GM18858 (cell line): Measurements from ENCODE around the gene TTC14.
A peak's percentile ranks its signal among the peaks of the same experiment; 100 is the strongest.
"Not testable (repeated sequence)": the region's sequence is repeated elsewhere in the genome, so short reads cannot be mapped to it uniquely, and the experiment has no call there.

Experiments used
- ATAC-seq: cut with Tn5 transposase; IDR thresholded peaks from one replicate; pipeline ENCODE4 v1.9.1; 2021; ENCODE audit not compliant: unreplicated experiment

Gene TTC14, protein sequence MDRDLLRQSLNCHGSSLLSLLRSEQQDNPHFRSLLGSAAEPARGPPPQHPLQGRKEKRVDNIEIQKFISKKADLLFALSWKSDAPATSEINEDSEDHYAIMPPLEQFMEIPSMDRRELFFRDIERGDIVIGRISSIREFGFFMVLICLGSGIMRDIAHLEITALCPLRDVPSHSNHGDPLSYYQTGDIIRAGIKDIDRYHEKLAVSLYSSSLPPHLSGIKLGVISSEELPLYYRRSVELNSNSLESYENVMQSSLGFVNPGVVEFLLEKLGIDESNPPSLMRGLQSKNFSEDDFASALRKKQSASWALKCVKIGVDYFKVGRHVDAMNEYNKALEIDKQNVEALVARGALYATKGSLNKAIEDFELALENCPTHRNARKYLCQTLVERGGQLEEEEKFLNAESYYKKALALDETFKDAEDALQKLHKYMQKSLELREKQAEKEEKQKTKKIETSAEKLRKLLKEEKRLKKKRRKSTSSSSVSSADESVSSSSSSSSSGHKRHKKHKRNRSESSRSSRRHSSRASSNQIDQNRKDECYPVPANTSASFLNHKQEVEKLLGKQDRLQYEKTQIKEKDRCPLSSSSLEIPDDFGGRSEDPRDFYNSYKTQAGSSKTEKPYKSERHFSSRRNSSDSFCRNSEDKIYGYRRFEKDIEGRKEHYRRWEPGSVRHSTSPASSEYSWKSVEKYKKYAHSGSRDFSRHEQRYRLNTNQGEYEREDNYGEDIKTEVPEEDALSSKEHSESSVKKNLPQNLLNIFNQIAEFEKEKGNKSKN

DNA sequence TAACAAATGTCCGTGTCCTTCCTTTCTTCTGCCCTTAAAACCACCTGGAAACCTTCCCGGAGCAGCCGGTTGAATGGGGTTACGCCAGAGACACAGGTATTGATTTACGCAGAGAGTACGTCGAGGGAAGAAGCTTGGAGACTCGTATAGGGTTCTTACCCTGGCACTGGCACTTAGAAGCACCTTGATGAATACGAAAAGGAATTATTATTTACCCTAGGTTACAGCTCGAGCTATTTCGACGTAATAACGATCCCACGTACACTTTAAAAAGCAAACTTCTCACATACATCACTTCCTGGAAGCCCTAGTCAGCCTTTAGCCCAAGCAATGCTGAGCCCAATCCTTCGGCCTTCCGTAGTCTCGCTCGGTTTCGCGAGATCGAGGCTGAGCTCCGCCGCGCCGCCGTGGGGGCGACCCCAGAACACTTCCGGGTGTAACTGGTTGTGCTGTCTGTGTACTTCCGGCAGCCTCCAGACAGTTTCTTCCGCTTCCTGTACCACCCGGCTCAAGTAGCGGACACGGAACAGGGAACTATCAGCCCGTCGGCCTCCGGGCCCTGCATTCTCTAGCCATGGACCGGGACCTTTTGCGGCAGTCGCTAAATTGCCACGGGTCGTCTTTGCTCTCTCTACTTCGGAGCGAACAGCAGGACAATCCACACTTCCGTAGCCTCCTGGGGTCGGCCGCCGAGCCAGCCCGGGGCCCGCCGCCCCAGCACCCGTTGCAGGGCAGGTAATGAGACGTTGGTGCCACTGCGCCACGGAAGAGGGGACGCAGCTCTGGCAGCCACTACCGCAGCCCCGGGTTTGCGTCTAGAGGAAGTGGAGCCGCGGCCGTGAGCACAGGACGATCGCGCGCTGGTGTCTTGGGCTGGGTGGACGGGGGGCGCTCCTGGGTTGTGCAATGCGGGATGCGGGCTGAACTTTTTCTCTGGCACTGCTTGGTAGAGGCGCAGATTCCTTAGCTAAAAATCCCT is at the start of gene TTC14:
Gene TTC14 (plus strand): TSS at position 476 of the 979 bp plus-strand sequence. CDS start 99 bp downstream, at position 575.
- ATAC-seq, result peak; percentile 95

DNA sequence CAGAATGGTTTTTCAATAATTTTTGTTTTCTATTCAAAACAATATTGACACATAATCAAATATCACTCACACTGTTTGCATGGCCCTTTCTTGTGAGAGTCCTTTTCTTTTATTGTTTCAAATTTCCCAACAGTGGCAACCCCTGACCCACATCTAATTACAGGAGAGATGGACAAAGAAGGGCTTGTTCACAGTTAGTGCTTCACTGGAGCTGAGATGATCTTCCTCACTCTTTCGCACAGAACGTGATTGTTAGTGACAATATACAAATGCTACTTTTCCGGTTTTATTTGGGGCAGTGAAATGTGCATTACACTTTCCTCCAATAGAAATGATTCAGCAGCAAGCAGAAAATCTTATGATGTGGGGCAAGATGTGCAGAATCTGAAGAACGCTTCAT is 38.6 kb upstream of the TTC14 start:
- ATAC-seq, result no peak

DNA sequence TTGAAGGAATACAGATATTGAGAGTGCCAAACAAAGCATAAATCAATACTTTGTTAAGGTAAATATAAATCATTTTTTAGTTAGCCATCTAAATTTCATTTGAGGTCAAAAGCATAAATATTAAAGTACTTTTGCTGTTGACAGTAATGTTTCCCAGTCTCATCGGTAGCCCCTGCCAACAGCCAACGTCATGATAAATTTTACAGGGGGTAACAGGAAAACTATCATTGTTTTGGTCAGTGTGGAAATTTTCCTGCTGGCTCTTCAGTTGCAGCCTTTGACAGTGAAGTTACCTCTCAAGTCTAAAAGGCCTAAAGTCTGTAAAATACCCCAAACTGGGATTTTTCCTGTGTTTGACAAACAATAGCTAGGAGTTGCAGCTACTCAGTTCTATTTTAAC is 37.3 kb upstream of the TTC14 start:
- no peak for ATAC-seq

DNA sequence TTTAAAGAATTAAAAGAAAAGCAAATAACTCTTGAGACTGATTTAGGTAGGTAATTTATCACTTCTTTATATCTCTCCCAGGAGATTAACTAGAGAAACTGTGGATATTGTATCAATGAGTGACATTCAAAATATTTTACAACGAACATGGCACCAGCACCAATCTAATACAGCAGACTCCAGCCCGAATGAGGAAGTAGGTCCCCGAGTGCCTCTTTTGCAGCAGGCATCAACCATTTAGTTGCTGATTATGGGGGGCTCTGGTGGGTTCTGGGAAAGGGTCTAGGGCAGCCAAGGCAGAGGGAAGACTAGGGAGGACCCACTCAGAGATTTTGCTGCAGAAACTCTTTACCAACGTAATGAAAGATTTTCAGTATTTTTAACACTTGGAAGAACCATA is 31.7 kb upstream of the TTC14 start:
- ATAC-seq, result no peak

DNA sequence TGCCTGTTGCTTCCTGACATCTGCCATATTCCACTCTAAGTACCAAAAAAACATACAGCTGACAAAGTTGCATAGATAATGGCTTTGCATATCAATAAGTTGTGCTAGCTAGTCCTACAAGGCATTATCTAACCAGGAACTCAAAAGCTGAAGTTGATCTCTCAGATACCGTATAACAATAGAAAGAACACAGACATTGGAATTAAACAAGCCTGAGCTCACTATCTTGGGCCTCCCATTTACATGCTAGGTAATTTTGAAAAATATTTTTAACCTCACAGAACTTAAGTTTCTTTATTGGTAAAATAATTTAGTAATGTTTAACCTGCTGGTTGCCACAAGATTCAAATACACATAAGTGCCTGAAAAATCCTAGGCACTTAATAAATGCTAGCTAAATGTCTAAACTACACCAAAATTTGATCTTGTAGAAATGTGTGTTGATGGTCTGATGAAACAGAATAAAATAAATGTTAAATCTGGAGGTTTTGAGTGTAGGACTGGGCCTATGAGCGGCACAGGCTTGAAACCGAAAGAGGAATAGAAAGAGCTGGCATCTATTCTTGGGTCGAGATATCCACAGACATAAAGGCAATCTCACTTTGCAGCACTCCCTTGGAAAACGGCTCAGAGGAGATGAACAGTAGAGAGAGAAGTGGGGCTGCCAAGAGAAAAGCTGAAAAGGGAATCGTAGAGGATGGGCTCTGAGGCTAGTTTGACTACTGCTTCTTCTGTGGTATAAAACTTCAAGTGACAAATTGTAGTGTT is 29.9 kb upstream of the TTC14 start:
- ATAC-seq, result peak; percentile 85

DNA sequence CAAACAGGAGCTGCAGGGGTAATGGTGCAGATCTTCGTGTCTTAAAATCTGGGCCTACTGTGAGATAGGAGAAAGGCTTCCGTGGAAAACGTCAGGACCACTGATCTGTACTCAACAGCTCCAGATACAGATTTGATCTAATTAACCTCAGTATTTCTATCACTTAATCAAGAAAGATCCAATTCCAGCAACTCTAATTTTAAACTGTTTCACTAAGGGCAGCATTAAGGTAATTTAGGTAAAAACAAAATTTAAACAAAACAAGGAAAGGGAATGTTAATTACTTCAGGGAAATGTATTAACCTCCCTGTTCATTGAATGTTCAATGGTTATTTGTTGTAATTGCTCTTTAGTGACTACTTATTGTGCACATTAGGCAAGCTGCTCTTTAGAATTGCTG is 26.4 kb upstream of the TTC14 start:
- no peak for ATAC-seq

DNA sequence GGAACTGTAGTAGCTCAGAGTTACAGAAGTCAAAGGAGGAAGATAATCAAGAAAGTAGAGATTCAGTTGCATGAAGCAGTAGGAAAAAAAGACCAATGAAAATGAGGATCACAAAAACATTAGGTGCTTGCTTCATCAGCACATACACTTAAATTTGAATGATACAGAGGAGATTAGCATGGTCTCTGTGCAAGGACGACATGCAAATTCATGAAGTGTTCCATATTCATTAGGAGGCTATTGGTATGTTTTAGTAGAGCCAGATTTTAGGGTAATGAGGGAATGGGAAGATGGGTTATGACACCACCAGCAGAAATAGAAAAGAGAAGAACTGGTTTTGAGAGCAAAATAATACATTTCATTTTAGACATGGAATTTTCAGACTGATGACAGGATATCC is 21.0 kb upstream of the TTC14 start:
- no peak for ATAC-seq

DNA sequence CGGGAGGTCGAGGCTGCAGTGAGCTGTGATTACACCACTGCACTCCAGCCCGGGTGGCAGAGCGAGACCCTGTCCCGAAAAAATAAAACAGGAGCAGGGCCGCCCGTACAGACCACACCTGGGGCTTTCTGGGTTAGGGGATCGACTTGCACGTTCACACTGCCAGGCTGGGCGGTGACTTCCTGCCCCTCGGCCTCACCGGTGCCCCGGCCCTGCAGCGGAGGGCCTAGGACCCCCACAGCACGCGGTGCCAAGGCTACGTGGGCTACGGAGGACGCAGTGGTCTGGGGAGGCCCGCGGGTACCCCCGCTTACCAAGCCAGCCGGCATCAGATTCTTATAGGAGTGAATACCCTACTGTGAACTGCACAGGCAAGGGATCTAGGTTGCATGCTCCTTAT is 11.6 kb upstream of the TTC14 start:
- ATAC-seq, result no peak

DNA sequence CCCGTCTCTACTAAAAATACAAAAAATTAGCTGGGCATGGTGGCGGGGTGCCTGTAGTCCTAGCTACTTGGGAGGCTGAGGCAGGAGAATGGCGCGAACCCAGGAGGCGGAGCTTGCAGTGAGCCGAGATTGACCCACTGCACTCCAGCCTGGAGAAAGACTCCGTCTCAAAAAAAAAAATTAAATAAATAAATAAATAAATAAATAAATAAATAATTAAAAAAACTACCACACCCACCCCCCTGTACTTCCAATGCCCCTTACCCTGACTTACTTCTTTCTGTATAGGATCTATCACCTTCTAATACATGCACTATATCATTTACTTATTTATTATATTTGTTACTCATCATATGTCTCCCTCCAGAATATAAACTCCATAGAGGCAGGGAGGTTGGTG is 8.3 kb upstream of the TTC14 start:
- not testable (repeated sequence) for ATAC-seq

DNA sequence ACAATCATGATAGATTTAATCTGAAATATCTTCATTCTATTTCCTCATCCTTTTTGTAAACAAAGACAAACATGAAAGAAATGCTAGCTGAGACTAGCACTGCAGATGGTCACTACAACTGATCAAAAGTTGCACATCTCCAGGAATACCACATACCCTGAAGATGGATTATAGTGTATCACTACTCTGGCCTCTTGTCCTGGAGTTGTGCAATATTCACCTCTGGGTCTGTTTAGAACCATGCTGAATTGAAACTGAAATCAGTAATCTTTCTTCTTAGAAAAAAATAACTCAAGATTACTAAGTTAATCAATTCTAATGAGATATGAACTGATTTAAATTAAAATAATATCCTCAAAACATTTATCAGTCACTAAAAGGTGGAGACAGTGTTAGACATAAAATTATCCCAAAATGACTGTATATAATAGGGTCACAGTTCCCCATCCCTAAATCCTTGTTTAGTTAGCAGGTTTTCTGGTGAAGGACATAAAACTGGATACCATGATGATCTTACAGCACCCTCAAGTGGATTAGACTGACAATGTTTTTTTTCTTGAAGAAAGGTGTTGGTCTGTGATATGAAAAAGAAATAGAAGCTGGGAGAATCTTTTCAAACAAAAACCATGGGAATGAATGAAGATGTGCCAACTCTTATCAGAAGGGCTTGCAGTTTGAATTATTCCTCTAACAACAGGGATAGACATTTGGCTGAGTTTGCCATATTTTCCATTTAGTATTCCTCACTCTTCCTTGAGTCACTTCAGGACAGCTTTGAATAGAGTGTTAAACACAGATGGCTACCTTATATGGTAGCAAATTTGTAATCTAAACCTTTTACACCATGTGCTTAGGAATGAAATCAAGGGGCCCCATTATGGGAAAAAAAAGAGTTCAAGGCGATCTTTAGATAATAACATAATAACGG is 7.1 kb upstream of the TTC14 start:
- ATAC-seq, result peak; percentile 64

DNA sequence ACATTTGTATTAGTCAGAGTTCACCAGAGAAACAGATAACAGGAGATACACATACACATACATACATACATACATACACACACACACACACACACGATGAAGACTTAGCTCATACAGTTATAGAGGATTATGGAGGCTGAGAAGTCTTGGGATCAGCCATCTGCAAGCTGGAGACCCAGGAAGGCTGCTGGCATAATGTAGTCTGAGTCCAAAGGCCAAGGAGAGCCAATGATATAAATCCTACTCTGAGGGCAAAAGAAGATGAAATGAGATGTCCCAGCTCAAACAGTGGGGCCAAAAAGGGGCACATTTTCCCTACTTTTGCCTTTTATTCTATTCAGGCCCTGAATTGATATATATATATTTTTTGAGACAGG is 6.4 kb upstream of the TTC14 start:
- ATAC-seq, result no peak

DNA sequence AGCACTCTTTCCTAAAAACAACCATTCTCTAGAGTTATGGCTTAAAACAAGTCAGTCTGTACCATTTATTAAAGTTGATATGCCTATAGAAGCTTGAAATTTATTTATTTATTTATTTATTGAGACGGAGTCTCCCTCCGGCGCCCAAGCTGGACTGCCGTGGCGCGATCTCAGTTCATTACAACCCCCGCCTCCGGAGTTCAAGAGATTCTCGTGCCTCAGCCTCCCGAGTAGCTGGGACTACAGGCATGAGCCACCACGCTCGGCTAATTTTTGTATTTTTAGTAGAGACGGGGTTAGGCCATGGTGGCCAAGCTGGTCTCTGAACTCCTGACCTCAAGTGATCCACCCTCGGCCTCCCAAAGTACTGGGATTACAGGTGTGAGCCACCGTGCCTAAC is 1.5 kb upstream of the TTC14 start:
- ATAC-seq, result no peak

DNA sequence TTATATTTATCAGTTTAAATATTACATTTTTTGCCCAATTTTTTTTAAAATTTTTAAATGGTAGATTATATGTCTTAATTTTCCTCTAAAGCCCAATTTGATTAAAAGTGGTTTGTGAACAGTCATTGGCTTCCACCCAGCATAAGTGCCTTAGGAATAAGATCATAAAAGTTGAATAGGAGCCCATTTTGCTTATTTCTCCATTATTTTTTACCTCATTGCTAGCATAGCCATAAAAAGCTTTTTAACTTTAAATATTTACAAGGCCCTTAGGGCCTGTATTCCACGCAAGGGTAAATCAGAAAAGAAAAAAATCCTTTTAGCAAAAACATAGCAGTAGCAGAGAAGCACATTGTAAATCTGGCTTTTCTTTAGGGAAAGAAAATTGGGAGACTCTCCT is 9.0 kb downstream of the TTC14 start:
- ATAC-seq, result no peak

DNA sequence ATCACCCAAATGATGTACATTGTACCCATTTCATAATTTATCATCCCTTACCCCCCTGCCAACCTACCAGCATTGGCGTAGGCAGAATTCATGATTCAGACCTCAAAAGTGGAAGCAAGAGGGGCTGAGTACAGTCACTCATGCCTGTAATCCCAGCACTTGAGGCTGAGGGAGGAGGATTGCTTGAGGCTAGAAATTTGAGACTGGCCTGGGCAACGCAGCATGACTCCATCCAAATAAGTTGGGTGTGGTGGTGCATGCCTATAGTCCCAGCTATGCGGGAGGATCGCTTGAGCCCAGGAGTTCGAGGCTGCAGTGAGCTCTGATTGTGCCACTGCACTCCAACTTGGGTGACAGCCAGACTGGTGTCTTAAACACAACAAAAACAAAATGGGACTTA is 10.4 kb downstream of the TTC14 start:
- no peak for ATAC-seq

DNA sequence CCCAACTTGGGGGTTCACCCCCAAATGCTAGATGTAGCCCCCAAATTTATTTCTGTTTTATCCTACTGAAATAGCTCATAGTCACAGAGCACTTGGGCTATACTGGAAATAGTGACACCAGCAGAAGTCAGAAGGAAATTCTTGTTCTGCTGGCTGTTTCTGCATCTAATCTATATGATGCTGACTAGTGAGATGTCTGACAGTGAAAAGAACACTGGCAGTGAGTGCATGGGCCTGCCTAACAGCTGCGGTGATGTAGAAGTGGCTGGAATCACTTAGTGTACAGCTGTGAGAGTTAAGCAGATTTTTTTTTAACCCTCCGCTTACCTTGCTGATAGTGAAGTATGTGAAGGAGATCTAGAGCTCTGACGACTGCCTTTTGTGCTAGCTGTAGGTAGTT is 14.0 kb downstream of the TTC14 start:
- no peak for ATAC-seq

DNA sequence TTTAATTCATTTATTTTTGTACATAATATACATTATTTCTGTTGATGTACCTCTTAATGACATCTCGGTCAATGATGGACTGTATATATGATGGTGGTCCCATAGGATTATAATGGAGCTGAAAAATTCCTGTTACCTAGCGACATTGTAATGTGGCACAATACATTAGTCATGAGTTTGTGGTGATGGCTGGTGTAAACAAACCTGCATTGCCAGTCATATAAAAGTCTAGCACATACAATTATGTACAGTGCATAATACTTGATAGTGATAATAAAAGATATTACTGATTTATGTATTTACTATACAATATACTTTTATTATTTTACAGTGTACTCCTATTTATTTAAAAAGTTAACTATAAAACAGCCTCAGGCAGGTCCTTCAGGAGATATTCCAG is 15.1 kb downstream of the TTC14 start:
- ATAC-seq, result no peak

DNA sequence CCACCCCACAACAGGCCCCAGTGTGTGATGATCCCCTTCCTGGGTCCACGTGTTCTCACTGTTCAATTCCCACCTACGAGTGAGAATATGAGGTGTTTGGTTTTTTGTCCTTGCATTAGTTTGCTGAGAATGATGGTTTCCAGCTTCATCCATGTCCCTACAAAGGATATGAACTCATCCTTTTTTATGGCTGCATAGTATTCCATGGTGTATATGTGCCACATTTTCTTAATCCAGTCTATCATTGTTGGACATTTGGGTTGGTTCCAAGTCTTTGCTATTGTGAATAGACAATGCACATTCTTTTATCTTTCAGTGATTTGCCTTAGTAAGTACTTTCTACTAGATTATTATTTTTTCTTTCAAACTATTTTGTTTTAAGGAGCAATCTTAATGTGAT is 16.6 kb downstream of the TTC14 start:
- ATAC-seq, result not testable (repeated sequence)

DNA sequence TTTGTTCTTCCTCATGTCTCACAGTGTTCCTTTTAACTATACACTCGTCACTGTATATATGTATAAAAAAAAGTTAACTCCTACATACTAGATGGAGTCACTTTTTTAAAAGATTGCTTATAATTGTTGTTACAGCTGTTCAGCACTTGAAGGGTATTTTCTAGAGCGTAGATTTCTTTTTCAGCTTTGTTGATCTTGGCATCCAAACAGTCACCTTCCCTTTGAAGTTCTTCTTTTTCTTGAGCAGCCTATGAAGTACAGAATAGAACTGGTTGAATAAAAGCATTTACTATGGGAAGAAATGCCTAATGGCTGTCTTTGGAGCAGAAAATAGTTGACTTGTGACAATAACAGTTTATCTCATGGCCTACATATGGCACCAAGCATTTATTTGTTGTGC is 17.8 kb downstream of the TTC14 start:
- ATAC-seq, result no peak

DNA sequence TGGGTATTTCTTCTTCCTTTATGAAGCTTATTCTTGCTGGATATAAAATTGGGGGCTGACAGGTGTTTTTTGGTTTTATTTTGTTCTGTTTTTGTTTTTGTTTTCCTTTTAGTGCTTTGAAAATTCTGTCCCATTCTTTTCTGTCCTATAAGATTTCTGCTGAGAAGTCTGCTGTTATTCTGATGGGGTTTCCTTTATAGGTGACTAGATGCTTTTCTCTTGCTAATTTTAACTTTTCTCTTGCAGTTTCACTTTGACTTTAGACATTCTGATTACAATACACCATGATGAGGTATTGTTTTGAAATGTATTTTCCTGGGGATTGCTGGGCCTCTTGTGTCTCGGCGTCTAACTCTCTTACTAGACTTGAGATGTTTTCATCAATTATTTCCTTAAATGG is 22.8 kb downstream of the TTC14 start:
- peak; percentile 52 for ATAC-seq
